ENCODE data around the gene PGAP1. TPM values are rescaled to one million over a fixed set of nuclear protein-coding genes. Genes with fewer than 3 reads are reported as not detected.

The PGAP1 gene
- polyA plus RNA-seq, 1 donor from 2014 or later: 0.56 TPM

- Mint-ChIP-seq H3K27ac (no peak overlapping the region), H3K4me3 (peak overlapping the region in 1 of 4 donors; percentile 6), H3K36me3 (no peaks in the 10 kb centered on the region), H3K9me3 (peaks cover 2 to 17% (median 13%) of the 10 kb centered on the region in 3 donors), H3K27me3 (peaks cover 26% of the 10 kb centered on the region), H3K4me1 (no peaks in the 10 kb centered on the region)
Measured at GRCh38 chr2:196821195-196821594, 105.3 kb downstream of the PGAP1 start.

GRCh38 chr2:196809260-196809659 lies 117.2 kb downstream of the PGAP1 start, which contains the start of gene C2orf66:
C2orf66 (minus strand) TSS chr2:196809355; CDS start chr2:196809336, 19 bp downstream.
- Mint-ChIP-seq H3K27ac (no peak within 1 kb of the TSS), H3K4me1 (no peaks in the 10 kb centered on the region), H3K9me3 (peaks cover 0 to 1% (median 0%) of the 10 kb centered on the region in 3 donors), H3K4me3 (no peak within 1 kb of the TSS), H3K27me3 (peaks cover 21% of the 10 kb centered on the region), H3K36me3 (no peaks in the 10 kb centered on the region)

- Mint-ChIP-seq H3K9me3 (no peaks in the 10 kb centered on the region), H3K27me3 (peaks cover 26% of the 10 kb centered on the region), H3K4me1 (peaks cover 0 to 2% (median 0%) of the 10 kb centered on the region in 3 donors), H3K36me3 (no peaks in the 10 kb centered on the region), H3K27ac (no peak overlapping the region), H3K4me3 (no peak overlapping the region)
Measured at GRCh38 chr2:196808083-196808665, 118.3 kb downstream of the PGAP1 start.

GRCh38 chr2:196804381-196804780 lies 122.1 kb downstream of the PGAP1 start:
- H3K36me3 Mint-ChIP-seq: peaks cover 1% of the 10 kb centered on the region
- H3K4me1 Mint-ChIP-seq: peaks cover 2 to 11% (median 6%) of the 10 kb centered on the region in 3 donors
- peaks cover 0 to 2% (median 1%) of the 10 kb centered on the region in 3 donors for H3K9me3 Mint-ChIP-seq
- H3K27ac Mint-ChIP-seq: no peak overlapping the region
- peaks cover 14% of the 10 kb centered on the region for H3K27me3 Mint-ChIP-seq
- no peak overlapping the region for H3K4me3 Mint-ChIP-seq

- peaks cover 1% of the 10 kb centered on the region for H3K36me3 Mint-ChIP-seq
- H3K4me1 Mint-ChIP-seq: peaks cover 6 to 22% (median 8%) of the 10 kb centered on the region in 3 donors
- H3K27ac Mint-ChIP-seq: no peak overlapping the region
- no peak overlapping the region for H3K4me3 Mint-ChIP-seq
- H3K9me3 Mint-ChIP-seq: peaks cover 0 to 2% (median 1%) of the 10 kb centered on the region in 3 donors
- peaks cover 12% of the 10 kb centered on the region for H3K27me3 Mint-ChIP-seq
Measured at GRCh38 chr2:196802401-196802800, 124.1 kb downstream of the PGAP1 start.

GRCh38 chr2:196801674-196802261 lies 124.7 kb downstream of the PGAP1 start:
- peaks cover 12% of the 10 kb centered on the region for H3K27me3 Mint-ChIP-seq
- peaks cover 1% of the 10 kb centered on the region for H3K36me3 Mint-ChIP-seq
- H3K9me3 Mint-ChIP-seq: peaks cover 0 to 2% (median 1%) of the 10 kb centered on the region in 3 donors
- no peak overlapping the region for H3K27ac Mint-ChIP-seq
- H3K4me3 Mint-ChIP-seq: peak overlapping the region in 1 of 4 donors; percentile 98
- peaks cover 6 to 25% (median 9%) of the 10 kb centered on the region in 3 donors for H3K4me1 Mint-ChIP-seq

- peaks cover 6 to 25% (median 15%) of the 10 kb centered on the region in 3 donors for H3K4me1 Mint-ChIP-seq
Measured at GRCh38 chr2:196798980-196799379, 127.5 kb downstream of the PGAP1 start.

GRCh38 chr2:196792865-196793264 lies 133.6 kb downstream of the PGAP1 start:
- no peaks in the 10 kb centered on the region for H3K9me3 Mint-ChIP-seq
- no peak overlapping the region for H3K4me3 Mint-ChIP-seq
- H3K4me1 Mint-ChIP-seq: peaks cover 7 to 8% (median 7%) of the 10 kb centered on the region in 3 donors
- peaks cover 1% of the 10 kb centered on the region for H3K36me3 Mint-ChIP-seq
- no peak overlapping the region for H3K27ac Mint-ChIP-seq
- H3K27me3 Mint-ChIP-seq: no peaks in the 10 kb centered on the region

More at GRCh38 chr2:196798980-196799379, 127.5 kb downstream of the PGAP1 start:
- Mint-ChIP-seq H3K27ac (peak overlapping the region; percentile 69 to 91 (median 76)), H3K27me3 (peaks cover 8% of the 10 kb centered on the region), H3K9me3 (peaks cover 0 to 2% (median 1%) of the 10 kb centered on the region in 3 donors), H3K4me3 (peak overlapping the region; percentile 96 to 100 (median 98)), H3K36me3 (peaks cover 1% of the 10 kb centered on the region)

- peak overlapping the region in 1 of 3 donors; percentile 0 for H3K27ac Mint-ChIP-seq
- peaks cover 8% of the 10 kb centered on the region for H3K36me3 Mint-ChIP-seq
- H3K4me3 Mint-ChIP-seq: no peak overlapping the region
- no peaks in the 10 kb centered on the region for H3K27me3 Mint-ChIP-seq
- H3K4me1 Mint-ChIP-seq: peaks cover 0 to 2% (median 0%) of the 10 kb centered on the region in 3 donors
- no peaks in the 10 kb centered on the region for H3K9me3 Mint-ChIP-seq
Measured at GRCh38 chr2:196783431-196784094, 142.9 kb downstream of the PGAP1 start.

Other genes with a start within 250 kb of the PGAP1 start
- gene GTF3C3, start 127.0 kb downstream of the PGAP1 start, polyA plus RNA-seq: 10.6 TPM
- not detected for gene C2orf66, start 117.4 kb downstream of the PGAP1 start, polyA plus RNA-seq

Data from IgD-negative memory B cell (primary cell).